HG03460 (cell line): ENCODE results near the gene KRTAP10-3.

Source experiments
- ATAC-seq: cut with Tn5 transposase; IDR thresholded peaks from one replicate; pipeline ENCODE4 v1.9.1; 2021; ENCODE audit not compliant: unreplicated experiment

The KRTAP10-3 gene

DNA sequence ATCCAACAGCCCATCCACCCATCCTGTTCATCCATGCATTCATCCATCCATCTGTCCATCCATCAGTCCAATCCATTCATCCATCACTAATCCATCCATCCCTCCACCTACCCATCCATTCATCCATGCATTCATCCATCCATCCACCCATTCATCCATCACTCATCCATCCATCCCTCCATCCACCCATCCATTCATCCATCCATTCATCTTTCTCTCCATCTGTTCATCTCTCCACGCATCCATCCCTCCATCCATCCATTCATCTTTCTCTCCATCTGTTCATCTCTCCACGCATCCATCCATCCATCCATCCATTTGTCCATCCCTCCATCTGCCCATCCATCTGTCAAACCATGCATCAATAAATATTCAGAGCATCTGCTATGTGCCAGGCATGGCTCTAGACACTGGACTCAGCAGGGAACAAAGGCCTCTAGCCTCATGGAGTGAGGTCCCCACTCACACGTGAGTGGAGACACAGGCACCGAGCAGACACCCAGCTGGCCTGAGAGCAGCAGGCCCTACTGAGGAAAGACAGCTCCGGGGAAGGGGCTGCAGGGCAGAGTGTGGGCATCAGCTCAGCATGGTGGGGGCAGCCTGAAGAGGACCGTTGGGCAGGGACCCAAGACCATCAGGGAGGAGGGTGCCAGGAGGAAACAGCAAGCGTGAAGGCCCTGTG lies 28.2 kb downstream of the KRTAP10-3 start:
- no peak for ATAC-seq

DNA sequence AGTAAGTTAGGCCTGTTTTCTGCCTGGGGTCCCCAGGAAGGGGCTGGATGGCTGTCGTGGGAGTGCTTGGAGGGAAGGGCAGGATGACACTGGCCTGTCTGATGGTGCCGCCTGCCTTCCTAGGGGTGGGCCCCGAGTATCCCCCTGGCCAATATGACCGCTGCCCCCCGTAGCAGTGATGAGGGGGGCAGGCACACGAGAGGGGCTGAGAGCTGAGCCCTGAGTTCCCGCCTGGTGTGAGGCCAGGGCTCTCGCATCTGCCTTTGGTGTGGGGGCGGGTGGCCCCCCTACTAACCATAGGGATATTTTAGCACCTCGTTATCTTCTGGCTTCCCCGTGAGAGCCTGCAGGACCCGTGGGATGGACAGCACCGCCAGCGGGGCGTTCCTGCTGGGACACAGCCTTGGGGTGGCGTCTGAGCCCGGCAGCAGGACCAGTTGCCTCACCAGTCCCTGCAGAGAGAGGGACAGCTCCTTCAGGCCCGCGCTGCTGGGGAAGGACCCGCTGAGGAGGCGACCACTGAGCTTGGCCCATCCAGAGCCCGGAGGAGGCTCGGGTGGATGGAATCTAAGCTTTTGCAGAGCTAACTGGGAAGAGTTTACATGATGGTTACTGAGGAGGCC lies 29.0 kb downstream of the KRTAP10-3 start:
- ATAC-seq: no peak

DNA sequence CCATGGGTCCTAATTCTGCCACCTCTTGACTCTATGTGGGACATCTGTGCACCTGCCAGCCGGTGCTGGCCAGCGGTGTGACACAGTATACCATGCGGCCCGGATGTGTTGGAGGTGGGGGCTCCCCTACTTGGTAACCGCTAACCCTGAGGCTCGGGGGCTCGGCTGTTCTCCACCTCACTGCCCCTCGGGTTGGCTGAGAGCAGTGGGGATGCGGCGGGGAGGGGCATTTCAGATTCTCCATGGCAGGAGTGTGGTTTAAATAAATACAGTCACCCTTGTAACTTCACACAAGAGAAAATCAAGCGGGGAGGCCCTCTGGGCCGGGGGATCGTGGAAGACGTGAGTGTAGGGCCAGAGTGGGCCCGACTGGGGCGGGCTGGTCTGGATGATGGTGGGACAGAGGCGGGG lies 29.6 kb downstream of the KRTAP10-3 start:
- no peak for ATAC-seq

DNA sequence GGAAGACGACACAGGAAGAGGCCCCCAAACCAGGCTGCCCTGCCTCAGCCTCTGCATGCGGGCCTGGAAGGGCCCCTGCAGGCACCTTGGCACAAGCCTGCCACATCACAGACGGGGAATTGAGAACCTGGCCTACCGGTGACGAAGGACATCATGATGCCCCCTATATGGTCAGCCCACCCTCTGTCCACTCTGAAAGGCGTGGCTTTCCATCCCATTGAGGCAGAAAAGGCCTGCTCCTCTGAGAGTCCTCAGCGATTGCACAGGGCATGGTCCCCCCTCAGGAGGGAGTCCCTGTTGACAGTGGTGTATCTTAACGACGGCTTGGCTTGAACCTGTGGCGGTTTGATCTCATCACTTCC lies 30.0 kb downstream of the KRTAP10-3 start:
- no peak for ATAC-seq

DNA sequence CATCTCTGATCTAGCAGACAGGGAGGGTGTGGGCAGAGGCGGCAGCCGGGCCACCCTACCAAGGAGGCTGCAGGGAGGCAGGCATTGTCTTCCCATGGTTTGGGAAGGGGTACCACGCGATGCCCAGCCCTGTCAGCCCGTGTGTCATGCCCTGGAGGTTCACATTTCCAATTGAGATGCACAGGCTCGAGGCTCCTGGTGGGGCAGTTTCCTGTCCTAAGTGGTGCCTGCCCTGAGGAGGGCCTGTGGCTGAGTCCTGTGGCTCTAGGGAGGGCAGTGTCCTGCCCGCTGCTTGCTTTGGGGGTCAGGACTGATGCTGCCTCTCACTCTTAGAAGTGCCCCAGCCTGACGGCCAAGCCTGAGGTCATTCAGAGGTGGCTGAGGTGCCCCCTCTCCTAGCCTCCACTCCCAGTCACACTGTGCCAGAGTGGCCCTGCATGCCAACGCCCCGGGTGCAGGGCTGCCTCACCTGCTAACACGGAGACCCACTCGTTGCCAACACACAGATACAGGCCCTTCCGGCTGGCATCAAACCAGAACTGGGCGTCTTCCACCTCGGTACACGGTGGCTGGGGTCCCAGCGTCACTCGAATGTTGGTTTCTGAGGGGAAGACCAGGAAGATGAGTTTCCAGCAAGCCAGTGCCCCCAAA lies 30.5 kb downstream of the KRTAP10-3 start:
- ATAC-seq: no peak

DNA sequence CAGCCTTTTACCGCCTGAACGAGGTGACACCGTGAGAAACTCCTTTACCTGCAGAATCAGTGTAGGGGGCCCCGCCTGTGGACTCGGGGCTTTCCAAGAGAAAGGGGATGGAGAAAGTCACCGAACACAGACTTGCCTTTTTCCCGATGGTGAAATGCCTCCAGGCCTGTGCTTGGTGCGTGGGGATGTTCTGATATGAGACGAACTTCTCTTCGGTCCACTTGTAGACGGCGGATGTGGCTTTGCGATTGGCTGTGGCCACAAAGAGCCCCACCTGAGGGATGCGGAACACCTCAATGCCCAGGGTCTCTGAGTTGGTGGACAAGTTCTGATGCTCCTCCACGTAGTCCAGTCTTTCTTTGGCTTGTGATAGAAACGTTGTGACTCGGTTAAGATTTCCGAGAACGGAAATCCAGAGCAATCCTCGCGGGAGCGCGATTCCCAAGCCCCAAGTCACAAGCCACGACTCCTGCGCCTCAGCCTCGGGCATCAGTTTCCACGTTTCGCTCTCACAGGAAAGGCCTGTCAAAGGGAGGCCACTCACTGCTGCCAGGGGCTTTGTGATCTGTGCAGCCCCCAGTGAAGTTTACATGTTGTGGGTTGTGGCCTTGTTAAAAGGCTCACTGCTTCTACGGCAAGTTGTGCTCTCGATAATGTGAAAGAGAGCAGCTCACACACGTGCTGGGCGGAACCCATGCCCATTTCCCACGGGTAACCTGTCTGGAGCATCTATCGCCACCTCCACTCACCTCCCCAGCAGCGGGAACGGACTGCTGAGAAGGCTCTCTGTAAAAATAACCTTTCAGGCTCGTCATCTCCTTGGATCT lies 31.2 kb downstream of the KRTAP10-3 start:
- ATAC-seq: no peak

DNA sequence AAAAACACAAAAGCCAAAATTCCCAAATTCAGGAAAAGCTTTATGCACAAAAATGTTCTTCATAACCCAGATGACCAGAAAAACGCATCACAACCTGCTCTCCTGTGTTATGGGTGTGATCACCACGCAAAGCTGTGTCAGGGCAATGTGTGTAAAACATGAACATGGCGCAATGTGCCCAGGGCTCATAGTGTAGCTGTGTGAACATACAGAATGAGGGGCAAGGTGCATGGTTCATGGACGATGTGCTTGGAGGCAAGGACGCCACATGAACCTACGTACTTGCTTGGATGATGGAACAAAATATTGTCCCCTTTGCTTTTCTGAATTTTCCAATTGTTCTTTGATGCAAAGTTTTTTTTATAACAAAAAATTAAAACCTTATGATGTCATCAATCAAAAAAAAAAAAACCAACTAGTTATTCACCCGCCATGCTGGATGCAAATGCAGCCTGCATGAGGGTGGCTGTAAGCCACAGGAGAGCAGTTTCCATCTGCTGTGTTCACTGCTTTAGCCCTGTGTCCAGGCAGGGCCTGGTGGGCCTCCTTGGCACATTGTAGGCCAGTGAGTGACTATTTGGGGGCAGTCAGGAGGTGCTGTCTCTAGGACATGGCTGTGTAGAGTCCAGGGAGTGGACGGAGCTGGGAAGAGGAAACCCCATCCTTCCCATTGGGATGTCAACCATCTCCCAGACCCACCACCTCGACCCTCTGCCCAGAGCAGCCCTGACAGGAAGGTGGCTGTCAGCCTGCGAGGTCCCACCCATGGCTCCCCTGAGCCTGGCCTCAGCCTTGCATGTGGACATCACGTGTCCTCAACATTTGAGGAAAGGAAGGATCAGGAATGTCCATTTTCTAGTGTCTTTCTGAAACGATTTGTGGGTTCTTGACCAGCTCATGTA lies 32.2 kb downstream of the KRTAP10-3 start:
- no peak for ATAC-seq

DNA sequence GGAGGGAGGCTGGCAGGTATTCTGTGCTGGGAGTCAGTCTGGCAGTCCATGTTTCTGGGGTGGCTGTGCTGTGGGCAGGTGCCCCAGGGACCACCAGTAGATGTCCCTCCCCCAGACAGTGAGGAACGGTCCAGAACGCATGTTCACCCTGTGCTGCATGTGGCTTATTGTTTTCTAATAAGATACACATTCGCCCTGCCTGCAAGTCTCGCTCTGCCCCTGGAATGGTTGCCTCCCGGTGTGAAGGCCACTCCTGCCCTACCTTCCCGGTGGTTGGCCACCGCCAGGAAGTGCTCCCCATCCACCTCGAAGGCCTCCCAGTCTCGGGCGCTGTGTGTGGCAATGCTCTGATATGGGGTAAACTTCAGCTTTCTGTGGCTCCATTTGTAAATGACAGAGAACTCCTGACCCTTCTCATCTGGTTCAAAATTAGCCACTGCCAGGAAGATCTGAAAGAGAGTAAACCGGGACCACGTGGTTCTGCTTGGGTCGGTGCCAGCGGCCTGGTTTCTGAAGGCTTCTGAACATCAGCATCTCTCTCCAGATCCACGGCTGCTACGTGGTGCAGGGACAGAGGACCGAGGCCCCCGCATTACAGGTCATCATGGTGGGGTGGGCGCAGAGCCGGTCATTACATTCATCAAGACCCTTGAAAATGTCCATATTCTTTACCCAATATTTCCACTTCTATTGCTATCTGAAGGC lies 33.1 kb downstream of the KRTAP10-3 start:
- no peak for ATAC-seq

DNA sequence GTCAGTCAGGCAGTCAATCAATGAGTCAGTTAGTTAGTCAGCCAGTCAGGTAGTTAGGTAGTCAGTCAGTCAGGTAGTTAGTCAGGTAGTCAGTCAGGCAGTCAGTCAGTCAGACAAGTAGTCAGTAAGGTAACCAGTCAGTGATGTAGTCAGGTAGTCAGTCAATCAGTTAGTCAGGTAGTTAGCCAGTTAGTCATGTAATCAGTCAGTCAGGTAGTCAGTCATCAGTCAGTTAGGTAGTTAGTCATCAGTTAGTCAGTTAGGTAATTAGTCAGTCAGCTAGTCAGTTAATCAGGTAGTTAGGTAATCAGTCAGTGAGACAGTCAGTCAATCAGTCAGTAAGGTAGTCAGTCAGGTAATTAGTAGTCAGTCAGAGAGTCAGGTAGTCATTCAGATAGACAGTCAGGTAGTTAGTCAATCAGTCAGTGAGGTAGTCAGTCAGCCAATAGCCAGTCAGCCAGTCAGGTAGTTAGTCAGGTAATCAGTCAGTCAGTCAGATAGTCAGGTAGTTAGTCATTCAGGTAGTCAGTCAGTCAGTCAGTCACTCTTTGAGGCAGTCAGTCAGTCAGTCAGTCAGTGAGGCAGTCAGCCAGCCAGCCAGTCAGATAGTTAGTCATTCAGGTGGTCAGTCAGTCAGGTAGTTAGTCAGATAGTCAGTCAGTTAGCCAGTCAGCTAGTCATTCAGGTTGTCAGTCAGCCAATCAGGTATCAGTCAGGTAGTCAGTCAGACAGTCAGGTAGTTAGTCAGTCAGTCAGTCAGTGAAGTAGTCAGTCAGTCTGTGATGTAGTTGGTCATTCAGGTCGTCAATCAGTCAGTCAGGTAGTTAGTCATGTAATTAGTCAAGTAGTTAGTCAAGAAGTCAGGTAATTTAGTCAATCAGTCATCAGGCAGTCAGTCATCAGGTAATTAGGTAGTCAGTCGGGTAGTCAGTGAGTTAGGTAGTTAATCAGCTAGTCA lies 33.9 kb downstream of the KRTAP10-3 start:
- ATAC-seq: no peak

DNA sequence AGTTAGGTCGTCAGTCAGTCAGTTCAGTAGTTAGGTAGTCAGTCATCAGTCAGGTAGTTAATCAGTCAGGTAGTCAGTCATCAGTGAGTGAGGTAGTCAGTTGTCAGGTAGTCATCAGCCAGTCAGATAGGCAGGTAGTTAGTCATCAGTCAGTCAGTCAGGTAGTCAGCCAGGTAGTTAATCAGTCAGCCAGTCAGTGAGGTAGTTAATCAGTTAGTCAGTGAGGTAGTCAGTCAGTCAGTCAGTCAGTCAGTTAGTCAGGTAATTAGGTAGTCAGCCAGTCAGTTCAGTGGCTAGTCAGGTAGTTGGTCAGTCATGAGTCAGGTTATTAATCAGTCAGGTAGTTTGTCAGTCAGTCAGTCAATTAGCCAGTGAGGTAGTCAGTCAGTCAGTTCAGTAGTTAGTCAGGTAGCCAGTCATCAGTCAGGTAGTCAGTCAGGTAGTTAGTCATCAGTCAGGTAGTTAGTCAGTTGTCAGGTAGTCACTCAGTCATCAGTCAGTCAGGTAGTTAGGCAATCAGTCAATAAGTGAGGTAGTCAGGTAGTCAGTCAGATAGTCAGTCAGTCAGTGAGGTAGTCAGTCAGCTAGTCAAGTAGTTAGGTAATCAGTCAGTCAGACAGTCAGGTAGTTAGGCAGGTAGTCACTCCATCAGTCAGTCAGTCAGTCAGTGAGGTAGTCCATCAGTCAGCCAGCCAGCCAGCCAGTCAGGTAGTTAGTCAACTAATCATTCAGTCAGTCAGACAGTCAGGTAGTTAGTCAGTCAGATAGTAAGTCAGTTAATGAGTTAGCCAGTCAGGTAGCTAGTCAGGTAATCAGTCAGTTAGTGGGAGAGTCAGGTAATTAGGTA lies 34.8 kb downstream of the KRTAP10-3 start:
- no peak for ATAC-seq

DNA sequence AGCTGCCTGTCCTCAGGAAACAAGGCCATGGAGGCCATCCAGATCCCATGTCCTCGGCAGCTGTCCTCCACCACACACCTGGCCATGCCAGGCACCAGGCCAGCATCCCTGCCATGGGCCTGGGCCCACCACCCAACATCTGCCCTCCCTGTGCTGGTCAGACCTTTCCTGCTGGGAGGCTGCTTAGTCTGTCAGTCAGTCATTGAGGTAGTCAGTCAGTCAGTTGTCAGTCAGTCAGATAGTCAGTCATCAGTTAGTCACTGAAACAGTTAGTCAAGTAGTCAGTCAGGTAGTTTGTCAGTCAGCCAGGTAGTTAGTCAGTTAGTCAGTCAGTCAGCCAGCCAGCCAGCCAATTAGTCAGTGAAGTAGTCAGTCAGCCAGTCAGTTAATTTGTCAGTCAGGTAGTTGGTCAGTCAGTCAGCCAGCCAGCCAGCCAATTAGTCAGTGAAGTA lies 35.8 kb downstream of the KRTAP10-3 start:
- ATAC-seq: no peak

DNA sequence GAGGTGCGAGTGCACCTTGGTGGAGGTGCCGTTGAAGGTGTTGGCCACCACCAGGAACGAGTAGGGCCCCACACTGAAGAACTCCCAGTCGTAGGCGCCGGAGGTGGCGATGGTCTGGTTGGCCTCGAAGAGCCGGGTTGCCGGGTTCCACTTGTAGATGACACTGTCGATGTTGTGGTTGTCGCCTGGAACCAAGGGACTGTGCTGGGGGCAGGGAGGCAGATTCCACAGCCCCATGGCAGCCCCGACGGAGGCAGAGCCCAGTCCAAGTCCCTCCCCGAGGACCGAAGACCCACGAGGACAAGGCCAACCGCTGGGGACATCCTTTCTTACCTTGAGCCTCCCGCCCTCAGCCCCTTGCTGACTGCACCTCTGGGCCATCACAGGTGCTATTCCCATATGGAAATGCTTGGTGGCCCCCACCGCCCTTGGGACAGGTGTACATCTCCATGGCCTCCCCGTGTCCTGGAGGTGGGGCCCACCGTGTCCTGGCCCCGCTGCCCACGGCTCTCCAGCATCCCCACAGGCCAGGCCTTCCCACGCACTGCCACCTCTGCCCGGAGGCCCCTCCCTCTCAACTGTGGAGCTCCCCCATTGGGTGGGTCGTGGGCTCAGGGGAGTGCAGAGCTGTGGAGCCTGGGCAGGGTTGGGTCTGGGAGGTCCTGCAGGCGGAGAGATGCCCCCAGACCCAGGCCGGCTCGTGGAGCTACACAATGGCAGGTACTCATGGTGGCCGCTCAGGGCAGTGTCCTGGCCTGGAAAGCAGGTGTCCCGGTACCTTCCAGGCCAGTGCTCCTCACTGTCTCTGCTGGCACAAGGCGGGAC lies 36.5 kb downstream of the KRTAP10-3 start:
- ATAC-seq: no peak

DNA sequence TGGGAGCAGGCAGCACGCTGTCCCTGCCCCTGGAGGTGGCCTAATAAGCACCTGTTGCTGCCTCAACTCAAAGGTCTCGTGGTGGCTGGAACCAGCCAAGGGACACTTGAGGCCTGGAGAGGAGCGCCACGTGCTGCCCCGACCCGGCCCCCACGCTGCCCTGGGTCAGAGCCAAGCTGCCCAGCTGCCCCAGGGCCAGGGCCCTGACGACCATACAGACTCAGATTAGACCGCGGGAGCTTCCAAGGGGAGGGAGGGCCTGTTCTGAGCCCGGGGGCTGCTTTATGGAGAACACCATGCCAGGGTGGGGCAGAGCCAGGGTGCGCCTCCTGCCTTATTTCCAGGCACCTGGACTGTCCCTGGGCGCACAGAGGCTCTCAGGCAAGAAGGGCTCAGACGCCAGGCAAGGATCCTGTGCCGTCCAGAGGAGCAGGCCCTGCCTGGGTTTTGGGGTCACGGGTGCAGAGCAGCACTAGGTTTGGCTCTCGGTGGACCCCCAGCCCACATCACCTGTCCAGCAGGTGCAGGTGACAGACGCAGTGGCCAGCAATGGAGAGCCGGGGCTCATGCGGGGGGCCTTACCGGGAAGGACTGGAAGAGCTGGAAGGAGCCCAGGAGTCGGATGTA lies 37.2 kb downstream of the KRTAP10-3 start:
- ATAC-seq: no peak

DNA sequence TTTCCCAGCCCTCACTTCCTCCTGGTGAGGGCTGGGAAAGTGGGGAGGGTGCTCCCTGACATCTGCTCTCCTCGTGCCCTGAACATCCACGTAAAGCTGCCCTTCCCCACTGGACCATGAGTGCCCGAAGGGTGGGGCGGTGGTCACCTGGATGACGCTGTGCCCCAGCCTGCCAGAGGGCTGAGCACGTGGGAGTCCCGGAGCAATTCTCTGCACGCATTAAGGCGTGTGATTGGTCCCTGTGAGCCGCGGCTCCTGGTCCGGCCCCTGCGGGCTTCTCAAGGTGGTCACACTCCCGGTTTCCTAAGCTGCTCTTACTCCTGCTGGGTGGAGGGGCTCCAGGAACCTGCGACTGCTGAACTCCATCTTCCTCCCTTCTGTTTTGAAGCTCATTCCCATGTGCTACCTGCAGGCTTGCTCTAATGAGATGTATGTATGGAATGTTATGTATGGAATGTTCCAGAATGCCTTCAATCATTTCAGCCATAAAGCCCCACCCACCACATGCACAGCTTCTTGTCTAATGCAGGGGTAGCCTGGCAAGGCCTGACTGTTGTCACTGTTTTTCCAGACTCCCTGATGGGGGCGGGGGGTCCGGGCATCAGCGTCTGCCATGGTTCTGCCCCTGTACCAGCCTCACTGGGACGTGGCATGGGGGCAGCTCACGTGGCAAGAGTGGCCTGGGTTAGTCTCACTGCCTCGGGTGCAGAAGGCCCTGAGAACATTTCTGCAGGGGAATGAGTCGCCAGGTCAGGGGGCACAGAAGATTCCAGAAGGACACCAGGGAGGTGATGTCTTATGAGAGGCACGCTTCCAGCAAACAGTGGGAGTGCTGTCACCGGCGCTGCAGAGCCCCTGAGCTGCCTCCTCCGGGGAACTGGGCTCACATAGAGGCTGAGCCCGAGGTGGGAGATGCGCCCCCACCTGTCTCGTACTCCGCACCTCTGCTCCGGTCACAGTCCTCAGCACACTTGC lies 38.0 kb downstream of the KRTAP10-3 start:
- no peak for ATAC-seq
